Keratinocyte (primary cell): Measurements from ENCODE around the gene PGC.

ENCODE experiments used
- CTCF ChIP-seq, 3 experiments: IDR thresholded peaks in 1 of 3; conservative IDR thresholded peaks in 1 of 3; optimal IDR thresholded peaks in 1 of 3; 2 replicates in 2 of 3; 3 replicates in 1 of 3; pipeline versions ENCODE3 to v1.5.1; 2011; ENCODE audit warnings: low read length in 3 of 3, mild to moderate bottlenecking in 3 of 3, moderate library complexity in 2 of 3, control low read depth in 1 of 3, inconsistent platforms in 1 of 3; ENCODE audit not compliant: insufficient read depth in 2 of 3; ENCODE audit errors: extremely low read depth in 1 of 3
- EZH2 ChIP-seq: IDR thresholded peaks from one replicate; pipeline ENCODE4 v1.6.1; 2012; ENCODE audit warnings: inconsistent platforms, mild to moderate bottlenecking, low read length, moderate library complexity

GRCh38 chr6:41692080-41692675 is 55.0 kb downstream of the PGC start:
- TF ChIP-seq CTCF (optimal IDR thresholded peaks at IDR 0.05 in 1 of 3, IDR thresholded peaks at IDR 0.05 in 1 of 3, conservative IDR thresholded peaks at IDR 0.05 in 1 of 3; ENCODE audit: extremely low read depth in 1 of 3, insufficient read depth in 2 of 3, low read length in 3 of 3) (no peak), EZH2 (no peak)
